GM21825 (cell line): Measurements from ENCODE around the gene CAMK1D.
"Not testable (repeated sequence)": the region's sequence is repeated elsewhere in the genome, so short reads cannot be mapped to it uniquely, and the experiment has no call there.

Experiments used
- ATAC-seq: cut with Tn5 transposase; IDR thresholded peaks from one replicate; pipeline ENCODE4 v1.9.1; 2021; ENCODE audit warnings: mild to moderate bottlenecking, moderate library complexity; ENCODE audit not compliant: unreplicated experiment

Gene CAMK1D

DNA sequence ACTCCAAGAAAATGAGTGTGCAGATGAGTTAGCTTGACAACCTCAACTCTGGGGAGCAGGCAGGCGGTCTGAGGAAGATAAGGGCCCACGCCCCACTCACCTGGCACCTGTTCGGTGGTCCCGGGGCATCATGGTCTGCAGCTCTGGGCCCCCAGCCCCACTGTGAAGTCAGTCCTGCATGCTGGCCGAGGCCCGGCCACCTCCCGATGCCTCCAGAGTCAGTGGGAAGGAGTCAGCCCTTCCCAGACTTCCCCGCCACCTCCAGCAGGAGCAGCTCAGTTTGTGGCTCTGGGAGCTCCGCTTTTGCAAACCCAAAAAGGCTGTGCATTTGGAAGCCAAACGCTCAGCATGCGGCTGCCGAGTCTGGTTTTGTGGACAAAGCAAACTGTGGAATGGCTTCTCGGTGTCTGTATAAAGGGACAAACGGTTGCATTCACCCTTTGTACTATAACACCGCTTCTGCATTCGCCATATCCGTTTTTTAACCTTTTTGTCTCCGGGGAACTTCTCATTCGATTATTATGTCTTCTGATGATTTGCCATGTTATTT, 484.8 kb downstream of the CAMK1D start:
- no peak for ATAC-seq

DNA sequence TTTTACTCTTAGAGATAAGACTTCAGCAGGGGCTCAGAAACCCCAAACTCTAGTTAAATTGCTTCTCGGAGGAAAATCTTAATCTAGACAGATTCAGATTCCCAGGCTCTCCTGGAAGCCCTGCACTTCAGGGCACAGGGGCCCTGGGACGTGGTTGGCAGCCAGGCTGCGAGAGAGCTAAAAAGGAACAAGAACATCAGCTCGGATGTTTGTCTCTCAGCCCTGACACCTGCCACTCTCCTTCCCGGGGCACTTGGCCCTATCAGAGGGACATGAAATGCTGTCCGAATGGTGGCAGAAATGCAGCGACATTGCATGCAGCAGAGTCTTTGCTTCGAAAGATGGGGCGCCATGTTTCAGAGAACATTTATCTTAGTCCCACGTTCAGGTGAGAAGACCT, 485.4 kb downstream of the CAMK1D start:
- no peak for ATAC-seq

DNA sequence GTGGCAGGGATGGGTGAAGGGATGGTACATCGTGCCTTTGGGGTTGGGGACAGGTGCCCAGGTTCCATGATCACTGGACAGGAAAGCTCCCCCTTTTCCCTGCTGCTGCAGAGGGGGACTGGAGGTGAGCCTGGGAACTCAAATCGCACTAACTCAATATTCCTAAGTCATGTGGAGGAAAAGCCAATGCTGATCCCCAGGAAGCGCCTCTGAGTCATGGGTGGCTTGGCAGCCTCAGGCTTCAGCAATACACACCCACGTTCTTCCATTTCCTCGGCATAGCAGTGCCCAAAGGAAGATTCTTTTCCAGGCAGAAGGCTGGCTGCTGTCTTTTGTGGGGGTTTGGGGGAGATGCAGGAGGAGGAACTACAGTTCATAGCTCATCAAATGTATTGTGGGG, 486.4 kb downstream of the CAMK1D start:
- no peak for ATAC-seq

DNA sequence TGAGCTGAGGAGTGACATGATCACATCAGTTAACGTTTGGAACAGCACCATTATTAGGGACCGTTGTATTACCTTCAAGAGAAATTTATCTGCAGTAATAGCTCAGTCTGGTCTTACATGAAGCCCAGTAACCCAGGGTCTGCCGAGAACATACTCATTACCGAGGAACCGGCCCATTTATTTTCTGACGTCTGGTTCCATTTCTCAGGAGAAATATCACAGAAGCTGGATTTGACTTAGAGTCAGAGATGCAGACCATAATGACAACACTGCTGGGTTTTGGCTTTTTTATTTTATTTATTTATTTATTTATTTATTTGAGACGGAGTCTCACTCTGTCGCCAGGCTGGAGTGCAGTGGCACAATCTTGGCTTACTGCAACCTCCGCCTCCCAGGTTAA, 489.0 kb downstream of the CAMK1D start:
- ATAC-seq = no peak

DNA sequence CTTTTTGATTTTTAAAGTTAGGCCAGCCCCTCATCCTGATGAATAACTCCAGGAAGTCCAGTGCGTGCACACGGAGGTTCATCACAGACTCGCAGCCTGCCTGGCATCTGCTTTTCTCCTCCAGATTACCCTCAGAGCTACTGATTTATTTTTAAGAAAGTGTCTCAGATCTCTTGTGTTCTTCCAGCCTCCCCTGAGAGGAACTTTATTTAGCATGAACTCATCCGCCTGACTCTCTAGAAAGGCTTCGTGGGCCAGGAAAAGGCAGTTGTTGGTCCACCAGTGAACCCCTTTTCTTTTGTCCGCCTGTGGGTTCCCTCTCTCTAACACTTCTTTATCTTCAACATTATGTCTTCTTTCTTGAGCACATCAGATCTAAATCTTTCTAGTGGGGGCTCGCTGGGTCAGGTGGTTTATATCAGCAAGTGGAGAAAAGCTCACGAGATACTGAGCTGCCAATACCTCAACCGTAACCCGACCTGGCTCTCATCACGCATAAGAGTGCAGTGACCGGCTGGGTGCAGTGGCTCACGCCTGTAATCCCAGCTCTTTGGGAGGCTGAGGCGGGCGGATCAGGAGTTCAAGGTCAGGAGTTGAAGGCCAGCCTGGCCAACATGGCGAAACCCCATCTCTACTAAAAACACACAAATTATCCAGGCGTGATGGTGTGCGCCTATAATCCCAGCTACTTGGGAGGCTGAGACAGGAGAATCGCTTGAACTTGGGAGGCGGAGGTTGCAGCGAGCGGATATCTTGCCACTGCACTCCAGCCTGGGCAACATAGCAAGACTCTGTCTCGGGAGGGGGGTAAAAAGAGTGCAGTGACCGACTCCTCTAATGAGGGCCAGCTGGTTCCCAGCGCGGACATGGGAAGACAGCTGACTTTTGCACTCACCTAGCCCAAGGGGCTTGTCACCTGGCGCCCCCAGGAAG, 489.9 kb downstream of the CAMK1D start:
- ATAC-seq = no peak

DNA sequence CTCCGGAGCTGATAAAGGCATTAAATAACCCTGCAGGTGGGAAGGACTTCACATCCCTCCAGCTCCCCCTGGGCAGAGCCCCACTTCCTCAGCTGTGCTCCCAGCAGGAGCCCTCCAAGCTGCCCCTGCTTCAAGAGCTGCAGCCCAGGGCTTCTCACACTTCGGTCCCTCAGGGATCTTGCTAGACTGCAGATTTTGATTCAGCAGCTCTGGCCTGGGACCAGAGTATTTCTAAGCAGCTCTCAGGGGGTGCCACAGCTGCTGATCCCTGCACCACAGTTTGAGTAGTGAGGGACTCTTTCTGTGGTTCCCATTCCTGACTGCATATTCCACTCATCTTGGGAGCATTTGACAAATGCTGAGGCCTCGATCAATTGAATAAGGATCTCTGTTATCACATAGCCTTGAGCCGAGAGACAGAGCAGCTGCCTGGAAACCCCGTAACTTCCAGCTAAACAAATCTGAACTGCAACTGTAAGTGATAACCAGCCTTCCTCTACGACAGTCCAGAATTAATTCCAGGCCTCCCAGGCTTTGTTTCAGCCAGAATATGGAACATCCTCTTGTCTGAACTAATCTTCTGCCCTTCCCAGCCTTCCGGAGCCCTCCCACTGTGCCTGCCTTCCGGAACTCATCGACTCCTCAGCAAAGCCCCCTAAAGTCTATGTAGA, 490.7 kb downstream of the CAMK1D start:
- ATAC-seq = no peak

DNA sequence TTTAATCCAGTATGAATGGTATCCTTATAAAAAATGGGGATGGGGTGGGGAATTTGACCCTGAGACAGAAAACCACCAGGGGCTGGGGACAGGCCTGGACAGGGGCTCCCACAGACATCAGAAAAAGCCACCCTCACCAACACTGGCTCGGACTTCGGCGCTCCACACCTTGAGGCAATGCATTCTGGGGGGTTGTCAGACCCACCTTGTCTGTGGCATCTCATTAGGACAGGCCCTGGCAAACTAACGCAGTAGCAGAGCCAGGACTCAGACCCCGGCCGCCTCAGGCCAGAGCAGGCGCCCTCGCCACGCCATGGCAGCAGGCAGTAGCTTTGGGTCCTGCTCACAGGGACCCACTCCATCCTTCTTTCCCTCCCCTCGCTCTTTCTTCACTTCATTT, 492.1 kb downstream of the CAMK1D start:
- no peak for ATAC-seq

DNA sequence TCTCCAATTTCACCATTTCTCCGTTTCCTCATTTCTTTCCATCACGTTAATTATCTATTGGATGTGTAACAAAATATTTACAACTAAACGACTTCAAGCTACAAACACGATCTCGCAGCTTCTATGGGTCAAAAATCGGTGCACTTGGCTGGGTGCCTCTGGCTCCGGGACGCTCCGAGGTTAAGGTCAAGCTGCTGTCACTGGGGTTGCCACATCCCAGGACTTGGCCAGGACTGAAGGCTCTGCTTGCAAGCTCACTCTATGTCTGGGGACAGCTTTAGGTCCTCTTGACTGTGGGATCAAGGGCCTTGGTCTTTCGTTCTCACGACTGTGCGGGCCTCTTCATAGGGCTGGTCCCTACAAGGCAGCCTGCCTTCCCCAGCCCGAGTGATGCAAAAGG, 492.5 kb downstream of the CAMK1D start:
- ATAC-seq = no peak

DNA sequence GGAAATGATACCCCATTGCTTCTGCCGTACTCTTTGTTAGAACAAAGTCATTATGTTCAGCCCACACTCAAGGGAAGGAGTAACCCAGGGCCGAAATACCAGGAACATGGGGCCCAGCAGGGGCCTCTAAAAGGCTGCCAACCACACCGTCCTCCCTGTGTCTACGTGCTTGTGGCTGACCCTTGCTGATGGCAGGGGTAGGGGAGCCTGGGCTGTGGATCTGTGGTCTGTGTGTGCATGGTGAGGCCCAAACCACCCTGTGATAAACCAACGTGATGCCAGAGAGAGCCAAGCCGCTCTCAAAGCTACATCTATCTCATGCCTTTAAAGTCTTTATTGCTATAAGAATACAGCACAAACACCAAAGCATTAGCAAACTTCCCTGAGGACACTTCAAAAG, 493.0 kb downstream of the CAMK1D start:
- no peak for ATAC-seq

DNA sequence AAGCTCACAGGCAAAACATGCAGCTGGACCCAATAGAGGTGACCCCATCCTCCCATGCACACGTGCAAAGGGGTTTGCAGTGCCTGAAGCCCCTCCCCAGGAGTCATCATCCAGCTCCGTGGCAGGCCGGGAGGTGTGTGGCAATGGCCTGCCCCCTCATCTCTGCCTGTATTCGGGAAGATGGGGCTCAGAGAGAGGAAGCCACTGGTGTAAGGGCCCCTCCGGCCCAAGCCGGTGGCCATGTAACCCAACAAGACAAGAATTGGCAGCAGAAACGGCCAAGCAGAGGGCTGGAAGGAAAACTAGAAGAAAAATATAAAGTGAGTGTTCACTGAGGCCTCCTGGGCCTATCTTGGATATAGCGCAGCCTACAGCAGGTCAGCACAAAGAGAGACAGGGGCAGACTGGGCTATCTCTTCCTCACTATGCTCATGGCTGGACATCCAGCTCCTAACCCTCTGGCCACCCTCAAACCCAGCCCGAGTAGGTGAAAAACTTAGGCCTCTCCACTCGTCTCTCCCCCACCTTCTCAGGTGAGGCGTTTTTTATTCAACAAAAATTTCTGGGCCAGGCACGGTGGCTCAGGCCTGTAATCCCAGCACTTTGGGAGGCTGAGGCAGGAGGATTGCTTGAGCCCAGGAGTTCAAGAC, 494.1 kb downstream of the CAMK1D start:
- ATAC-seq = no peak

DNA sequence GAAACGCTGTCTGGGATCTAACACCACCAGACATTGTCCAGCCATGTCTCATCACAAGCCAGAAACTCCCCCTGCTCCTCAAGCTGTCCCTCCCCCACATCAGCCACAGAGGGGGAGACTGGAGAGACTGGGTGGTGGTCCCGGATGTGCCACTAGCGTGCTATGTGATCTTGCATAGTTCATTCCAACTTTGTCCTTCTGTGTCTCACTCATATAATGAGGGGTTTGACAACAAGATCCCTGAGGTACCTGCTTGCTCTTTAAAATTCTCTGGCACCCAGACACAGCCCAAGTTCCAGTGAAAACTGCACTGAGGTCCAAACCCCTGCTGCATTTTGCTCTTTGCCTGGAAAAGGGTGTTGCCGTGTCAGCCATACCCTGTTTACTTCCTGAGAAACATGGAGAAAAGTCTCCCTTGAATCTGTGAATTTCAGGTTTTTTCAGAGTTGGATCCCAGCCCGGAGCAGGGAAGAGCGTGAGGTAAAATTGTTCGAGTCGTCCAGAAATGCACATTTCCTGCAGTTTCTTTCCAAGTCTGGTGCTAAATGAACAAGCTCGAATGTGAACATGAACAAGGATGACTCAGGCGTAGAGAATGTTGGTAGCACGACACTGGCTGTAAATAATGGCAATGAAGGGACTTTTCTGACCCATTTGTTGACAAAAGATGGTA, 495.6 kb downstream of the CAMK1D start:
- ATAC-seq = no peak

DNA sequence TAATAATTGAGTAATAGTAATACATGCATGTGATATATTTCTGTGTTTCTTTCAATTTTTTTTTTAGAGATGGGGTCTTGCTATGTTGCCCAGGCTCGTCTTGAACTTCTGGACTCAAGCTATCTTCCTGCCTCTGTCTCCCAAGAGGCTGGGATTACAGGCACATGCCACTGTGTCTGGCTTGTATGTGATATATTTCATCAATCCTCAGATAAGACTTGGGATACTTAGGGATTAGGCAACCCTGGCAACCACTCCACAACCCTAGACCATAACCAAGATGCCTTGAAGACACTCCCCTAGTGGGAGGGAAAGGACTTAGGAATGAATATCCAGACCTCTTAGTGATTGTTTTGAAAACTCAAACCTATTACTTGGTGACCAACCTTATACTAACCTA, 497.4 kb downstream of the CAMK1D start:
- ATAC-seq = no peak

DNA sequence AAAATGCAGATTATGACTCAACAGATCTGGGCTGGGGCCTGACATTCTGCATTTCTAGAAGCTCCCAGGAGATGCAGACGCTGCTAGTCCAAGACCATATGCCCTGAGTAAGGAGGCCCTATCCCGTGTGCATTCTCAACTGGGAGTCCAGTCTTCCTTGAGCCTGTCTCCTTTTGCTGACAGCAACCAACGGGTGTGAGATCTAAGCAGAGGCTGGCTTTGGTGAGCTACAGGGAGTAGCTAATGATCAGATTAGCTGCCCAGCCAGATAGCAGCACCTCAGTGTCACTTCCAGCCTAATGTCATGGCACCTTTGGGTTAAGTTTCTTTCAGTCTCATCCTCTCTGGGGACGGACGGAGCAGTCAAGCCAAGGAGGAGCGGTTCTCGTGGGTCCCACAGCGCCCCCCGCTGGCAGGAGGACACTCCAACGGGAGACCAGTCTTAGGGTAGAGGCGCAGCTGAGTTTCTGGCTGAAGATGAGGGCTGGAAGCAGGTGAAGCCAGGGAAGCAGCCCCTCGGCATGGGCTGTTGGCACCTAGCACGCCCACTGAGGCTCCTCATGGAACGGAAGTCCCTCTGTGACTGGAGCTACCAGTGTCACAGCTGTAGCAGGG, 498.1 kb downstream of the CAMK1D start:
- no peak for ATAC-seq

DNA sequence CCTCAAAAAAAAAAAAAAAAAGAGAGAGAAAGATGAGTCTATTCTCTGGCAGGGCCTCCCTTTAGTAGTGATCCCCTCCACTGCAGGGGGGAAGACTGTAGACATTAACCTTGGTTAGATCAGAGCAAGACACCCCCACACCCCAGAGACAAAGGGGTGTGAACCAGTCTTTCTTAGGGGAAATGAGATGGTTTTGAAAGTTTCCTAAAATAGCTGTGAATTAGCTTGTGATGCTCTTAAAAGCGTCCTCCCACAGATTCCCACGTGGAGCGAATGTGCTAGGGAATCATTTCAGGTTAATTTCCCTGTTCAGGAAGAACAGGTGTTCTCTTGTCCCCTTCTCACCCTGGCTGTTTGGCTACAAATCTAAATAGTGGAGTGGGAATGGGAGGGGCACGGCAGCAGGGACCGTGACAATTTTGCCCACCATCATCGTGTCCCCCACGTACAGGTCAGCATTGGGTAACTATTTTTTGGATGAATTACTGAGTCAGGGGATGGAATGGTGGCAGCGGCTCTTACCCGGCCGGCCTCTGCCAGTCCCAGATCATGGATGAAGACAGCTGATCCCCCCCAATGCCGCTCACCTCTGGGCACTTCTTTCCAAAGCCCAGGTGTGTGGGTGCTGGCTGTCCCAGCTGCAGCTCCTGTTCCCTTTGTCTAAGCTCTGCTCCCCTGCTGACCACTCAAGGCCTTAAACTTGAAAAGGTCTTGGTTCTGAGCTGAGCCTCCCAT, 499.3 kb downstream of the CAMK1D start:
- no peak for ATAC-seq

DNA sequence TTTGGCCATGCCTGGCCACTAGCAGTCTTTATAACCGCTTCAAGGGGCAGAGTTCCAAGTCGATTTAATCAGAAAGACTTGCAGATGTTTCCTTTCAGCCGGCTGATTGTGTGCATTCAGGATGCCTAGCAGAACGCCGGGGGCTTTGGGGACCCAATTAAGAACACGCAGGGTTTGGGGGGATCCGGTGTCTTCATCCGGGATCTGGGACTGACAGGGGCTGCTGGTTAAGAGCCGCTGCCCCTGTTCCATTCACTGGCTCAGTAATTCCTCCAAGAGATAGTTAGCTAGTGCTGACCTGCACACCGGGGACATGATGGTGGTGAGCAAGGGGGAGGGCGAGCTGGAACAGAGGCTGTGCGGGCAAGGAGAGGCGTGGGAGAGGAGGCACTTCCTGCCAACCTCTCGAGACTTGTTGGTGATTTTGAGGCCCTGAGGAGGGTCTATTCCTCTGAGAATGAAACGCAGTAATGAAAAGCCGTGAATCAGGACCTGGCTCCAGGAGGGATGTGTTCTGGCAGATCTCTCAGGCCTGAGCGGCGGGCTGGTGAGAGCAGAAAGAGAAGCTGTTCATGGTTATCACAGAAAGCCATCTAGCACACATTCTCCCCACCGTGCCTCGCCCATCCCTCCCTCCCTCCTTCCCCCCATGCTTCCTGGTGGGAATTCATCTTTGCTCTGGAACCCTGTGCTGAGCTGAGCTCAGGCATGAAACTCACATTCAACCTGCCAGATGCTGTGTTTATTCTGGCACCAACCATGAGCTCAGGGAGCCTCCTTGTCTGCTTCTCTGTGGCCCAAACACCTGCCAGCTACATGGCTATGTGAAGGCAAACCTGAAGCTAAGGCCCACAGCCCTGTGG, 500.2 kb downstream of the CAMK1D start:
- no peak for ATAC-seq

DNA sequence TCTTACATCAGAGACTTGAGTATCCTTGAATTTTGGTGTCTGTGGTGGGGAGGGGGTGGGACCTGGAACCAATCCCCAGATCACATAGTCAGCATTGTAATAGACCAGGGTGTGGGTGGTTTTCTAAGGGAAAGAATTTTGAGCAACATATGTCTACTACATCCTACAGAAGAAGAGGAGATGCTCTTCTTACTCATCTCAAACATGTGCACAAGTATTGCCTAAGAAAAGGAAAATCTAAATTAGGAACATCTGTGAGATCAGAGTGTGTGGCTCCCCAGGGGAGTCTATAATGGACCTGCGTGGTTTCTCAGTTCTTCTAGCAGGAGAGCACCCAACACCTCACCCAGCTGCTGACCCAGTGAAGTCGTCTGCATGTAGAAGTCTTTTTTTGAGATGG, 503.3 kb downstream of the CAMK1D start:
- no peak for ATAC-seq

DNA sequence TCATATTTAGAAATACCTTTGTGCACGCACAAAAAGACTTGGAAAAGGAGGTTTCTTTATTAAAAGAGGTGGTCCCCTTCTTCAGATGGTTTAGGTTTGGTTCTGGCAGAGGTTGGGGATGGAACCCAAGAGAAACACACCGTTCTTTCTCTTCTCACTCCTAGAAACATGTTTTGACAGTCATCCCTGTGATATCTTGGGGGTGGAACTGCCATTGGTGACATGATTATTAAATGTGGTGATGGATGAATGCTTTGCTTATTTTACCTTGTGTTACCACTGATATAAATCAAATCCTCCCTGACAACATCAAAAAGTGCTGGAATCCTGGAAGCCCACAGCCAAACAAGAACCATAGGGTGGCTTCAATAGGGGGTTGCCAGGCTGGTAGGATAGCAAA, 505.6 kb downstream of the CAMK1D start:
- ATAC-seq = no peak

DNA sequence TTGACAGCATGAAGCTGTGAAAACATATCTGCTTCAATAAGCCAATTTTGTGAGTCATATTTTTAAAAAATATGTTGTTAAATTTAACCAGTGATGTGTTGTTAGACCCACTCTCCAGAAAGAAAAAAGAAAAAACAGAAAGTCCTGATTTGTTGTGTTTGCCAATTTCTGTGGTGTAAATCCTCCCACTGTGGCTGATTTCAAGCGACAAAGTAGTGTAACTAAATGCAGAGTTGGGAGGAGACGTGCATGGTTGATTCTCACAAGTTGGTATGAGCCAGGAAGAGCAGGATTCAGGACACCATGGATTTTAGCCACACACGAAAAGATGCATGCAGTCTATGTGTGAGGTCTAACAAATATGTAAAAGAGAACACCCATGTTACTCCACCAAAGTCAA, 513.1 kb downstream of the CAMK1D start:
- ATAC-seq = no peak

DNA sequence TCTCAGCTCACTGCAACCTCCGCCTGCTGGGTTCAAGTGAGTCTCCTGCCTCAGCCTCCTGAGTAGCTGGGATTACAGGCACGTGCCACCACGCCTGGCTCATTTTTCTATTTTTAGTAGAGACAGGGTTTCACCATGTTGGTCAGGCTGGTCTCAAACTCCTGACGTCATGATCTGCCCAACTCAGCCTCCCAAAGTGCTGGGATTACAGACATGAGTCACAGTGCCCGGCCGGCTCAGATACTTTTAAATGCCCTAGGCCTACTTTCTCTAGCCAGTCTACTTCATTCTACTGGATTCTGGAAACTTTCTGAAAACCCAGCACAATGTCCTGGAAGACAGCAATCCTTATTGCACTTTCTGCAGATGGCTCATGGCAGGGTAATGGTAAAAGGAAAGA, 516.2 kb downstream of the CAMK1D start:
- ATAC-seq = not testable (repeated sequence)
